Natural killer cell (primary cell): Measurements from ENCODE around the gene CSNK1G1. TPM values are rescaled to one million over a fixed set of nuclear protein-coding genes. Genes with fewer than 3 reads are reported as not detected.

Source experiments
- ATAC-seq, 3 donors: fragments of 150-1000 bp in 2 of 3; fragments of 200-7000 bp in 1 of 3; cut with Tn5 transposase; 1 replicate in 1 of 3; 2 replicates in 2 of 3; pipeline ENCODE4 v1.10.0; 2021; ENCODE audit warnings: mild to moderate bottlenecking in 2 of 3, moderate library complexity in 2 of 3
- DNase-seq, 2 donors: peaks; one replicate each; pipeline versions ENCODE4 v3.0.0 to v3.0.0-alpha.2; 2013 to 2021; ENCODE audit warnings: mixed read lengths in 1 of 2
- H3K27ac ChIP-seq: one replicate; pipeline ENCODE4 v1.5.1; 2013; ENCODE audit warnings: mild to moderate bottlenecking, low read length
- H3K27me3 ChIP-seq: one replicate; pipeline ENCODE4 v1.6.1; 2013; ENCODE audit warnings: low read length; ENCODE audit not compliant: control insufficient read depth, insufficient read depth
- H3K36me3 ChIP-seq: one replicate; pipeline ENCODE4 v1.6.1; 2013; ENCODE audit warnings: low read length; ENCODE audit not compliant: control insufficient read depth, insufficient read depth
- H3K4me1 ChIP-seq: one replicate; pipeline ENCODE4 v1.6.1; 2013; ENCODE audit warnings: low read length; ENCODE audit not compliant: control insufficient read depth, insufficient read depth
- H3K4me3 ChIP-seq: one replicate; pipeline ENCODE4 v1.5.1; 2013; ENCODE audit warnings: low read length
- H3K9me3 ChIP-seq: one replicate; pipeline ENCODE4 v1.6.1; 2013; ENCODE audit warnings: low read length; ENCODE audit not compliant: control insufficient read depth, insufficient read depth
- H3K27ac Mint-ChIP-seq, 2 donors: one replicate each; pipeline ENCODE4 v1.8.0; 2022; ENCODE audit warnings: mild to moderate bottlenecking in 2 of 2, mixed read lengths in 2 of 2, moderate library complexity in 1 of 2
- H3K27me3 Mint-ChIP-seq, 2 donors: one replicate each; pipeline ENCODE4 v1.8.0; 2022; ENCODE audit warnings: low read depth in 2 of 2, mixed read lengths in 2 of 2
- H3K36me3 Mint-ChIP-seq: one replicate; pipeline ENCODE4 v1.8.0; 2022; ENCODE audit warnings: mixed read lengths
- H3K4me1 Mint-ChIP-seq, 2 donors: one replicate each; pipeline ENCODE4 v1.8.0; 2022; ENCODE audit warnings: mixed read lengths in 2 of 2
- H3K4me3 Mint-ChIP-seq: one replicate; pipeline ENCODE4 v1.8.0; 2022; ENCODE audit warnings: mild to moderate bottlenecking, moderate library complexity, mixed read lengths
- H3K9me3 Mint-ChIP-seq, 2 donors: one replicate each; pipeline ENCODE4 v1.8.0; 2022; ENCODE audit warnings: mixed read lengths in 2 of 2
- WGBS: methylation state at CpG from one replicate; pipeline ENCODE4 v1.1.7; 2013; ENCODE audit warnings: missing lambda C conversion rate; ENCODE audit not compliant: insufficient coverage; 5-methylcytosine and 5-hydroxymethylcytosine counted together
- intact Hi-C: fragments of 100-400 bp; cut with micrococcal nuclease; formaldehyde crosslinking; loops from one replicate; pipeline ENCODE4 v1.14.2; 2022
- total RNA-seq, 4 donors: library from RNA; stranded (reverse); fragments of 120-200 nt in 1 of 4; gene quantifications; one replicate each; pipeline versions ENCODE4 v1.2.3 to v1.2.4, GENCODE V29; 2013 to 2022
- TF ChIP-seq, protein P1 (sequence below): fragments of 200-600 bp; IDR thresholded peaks from one replicate; pipeline ENCODE4 v1.8.0; 2022; ENCODE audit warnings: antibody characterized with exemption

Gene CSNK1G1
- total RNA-seq, 3 donors from 2014 or later (not counting 1 experiment from before 2014, with no cell fraction given): 26.2 to 36.8 (median 34.0) TPM

DNA sequence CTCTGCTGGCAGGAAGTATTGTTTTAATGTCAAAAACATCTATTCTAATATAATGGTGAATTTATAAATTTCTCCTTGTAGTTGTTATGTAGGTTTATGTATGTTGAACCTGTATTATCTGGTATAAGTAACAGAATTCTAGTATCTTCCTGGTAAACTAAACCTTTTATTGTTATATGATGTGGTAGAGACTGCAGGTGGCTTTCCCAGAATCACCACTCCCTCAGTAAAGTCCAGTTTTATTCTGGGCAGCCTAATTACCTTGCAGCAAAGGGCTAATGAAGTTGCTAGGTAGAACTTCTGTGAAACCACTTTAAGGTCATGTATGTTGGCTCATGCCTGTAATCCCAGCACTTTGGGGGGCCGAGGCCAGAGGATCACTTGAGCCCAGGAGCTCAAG lies 15.6 kb downstream of the CSNK1G1 start:
- Mint-ChIP-seq H3K9me3 (no peaks in the 10 kb centered on the region), H3K4me3 (no peak overlapping the region), H3K36me3 (no peaks in the 10 kb centered on the region), H3K27me3 (no peaks in the 10 kb centered on the region), H3K4me1 (peaks cover 15 to 34% of the 10 kb centered on the region in 2 donors), H3K27ac (no peak overlapping the region)
- no peaks in the 10 kb centered on the region for H3K9me3 ChIP-seq
- no peak overlapping the region for H3K27ac ChIP-seq
- intact Hi-C loops: no loop called here
- no peak for DNase-seq
- no peak overlapping the region for H3K4me3 ChIP-seq
- no peaks in the 10 kb centered on the region for H3K27me3 ChIP-seq
- peaks cover 16% of the 10 kb centered on the region for H3K36me3 ChIP-seq
- WGBS: 97% methylated on average over 1 of the region's 1 CpG
- no peaks in the 10 kb centered on the region for H3K4me1 ChIP-seq
- ATAC-seq: no peak
- TF ChIP-seq, protein P1, sequence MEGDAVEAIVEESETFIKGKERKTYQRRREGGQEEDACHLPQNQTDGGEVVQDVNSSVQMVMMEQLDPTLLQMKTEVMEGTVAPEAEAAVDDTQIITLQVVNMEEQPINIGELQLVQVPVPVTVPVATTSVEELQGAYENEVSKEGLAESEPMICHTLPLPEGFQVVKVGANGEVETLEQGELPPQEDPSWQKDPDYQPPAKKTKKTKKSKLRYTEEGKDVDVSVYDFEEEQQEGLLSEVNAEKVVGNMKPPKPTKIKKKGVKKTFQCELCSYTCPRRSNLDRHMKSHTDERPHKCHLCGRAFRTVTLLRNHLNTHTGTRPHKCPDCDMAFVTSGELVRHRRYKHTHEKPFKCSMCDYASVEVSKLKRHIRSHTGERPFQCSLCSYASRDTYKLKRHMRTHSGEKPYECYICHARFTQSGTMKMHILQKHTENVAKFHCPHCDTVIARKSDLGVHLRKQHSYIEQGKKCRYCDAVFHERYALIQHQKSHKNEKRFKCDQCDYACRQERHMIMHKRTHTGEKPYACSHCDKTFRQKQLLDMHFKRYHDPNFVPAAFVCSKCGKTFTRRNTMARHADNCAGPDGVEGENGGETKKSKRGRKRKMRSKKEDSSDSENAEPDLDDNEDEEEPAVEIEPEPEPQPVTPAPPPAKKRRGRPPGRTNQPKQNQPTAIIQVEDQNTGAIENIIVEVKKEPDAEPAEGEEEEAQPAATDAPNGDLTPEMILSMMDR: no peak

DNA sequence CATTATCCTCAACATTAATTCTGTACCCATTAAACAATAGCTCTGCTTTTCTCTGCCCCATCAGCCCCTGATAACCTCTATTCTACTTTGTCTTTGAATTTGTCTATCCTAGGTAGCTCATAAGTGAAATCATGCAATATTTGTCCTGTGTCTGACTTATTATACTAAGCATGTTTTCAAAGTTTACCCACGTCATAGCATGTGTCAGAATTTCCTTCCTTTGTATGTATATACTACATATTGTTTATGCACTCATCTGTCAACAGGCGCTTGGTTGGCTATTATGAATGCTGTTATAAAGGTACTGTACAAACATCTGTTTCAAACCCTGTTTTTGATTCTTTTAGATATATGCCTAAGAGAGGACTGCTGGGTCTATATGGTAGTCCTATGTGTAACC lies 18.2 kb downstream of the CSNK1G1 start:
- H3K4me3 Mint-ChIP-seq: no peak overlapping the region
- WGBS: no CpG with 5 or more reads among the region's 2 CpGs
- Histone ChIP-seq H3K27me3 (no peaks in the 10 kb centered on the region), H3K36me3 (peaks cover 16% of the 10 kb centered on the region), H3K27ac (no peak overlapping the region), H3K4me1 (no peaks in the 10 kb centered on the region), H3K9me3 (no peaks in the 10 kb centered on the region), H3K4me3 (no peak overlapping the region)
- H3K9me3 Mint-ChIP-seq: no peaks in the 10 kb centered on the region
- no peaks in the 10 kb centered on the region for H3K36me3 Mint-ChIP-seq
- intact Hi-C loops: no loop called here
- H3K27ac Mint-ChIP-seq: no peak overlapping the region
- TF ChIP-seq, protein P1: no peak
- peaks cover 14 to 26% of the 10 kb centered on the region in 2 donors for H3K4me1 Mint-ChIP-seq
- H3K27me3 Mint-ChIP-seq: no peaks in the 10 kb centered on the region
- no peak for ATAC-seq
- no peak for DNase-seq

- ATAC-seq (no peak), DNase-seq (peak in 1 of 2 donors; percentile 60)
- Histone ChIP-seq H3K27me3 (no peaks in the 10 kb centered on the region), H3K4me3 (no peak overlapping the region), H3K9me3 (no peaks in the 10 kb centered on the region), H3K27ac (no peak overlapping the region), H3K36me3 (peaks cover 2% of the 10 kb centered on the region), H3K4me1 (no peaks in the 10 kb centered on the region)
- Mint-ChIP-seq H3K27me3 (no peaks in the 10 kb centered on the region), H3K4me1 (peaks cover 14 to 17% of the 10 kb centered on the region in 2 donors), H3K27ac (peak overlapping the region; percentile 5 to 28), H3K36me3 (no peaks in the 10 kb centered on the region), H3K9me3 (no peaks in the 10 kb centered on the region), H3K4me3 (no peak overlapping the region)
- WGBS: 87% methylated on average over 9 of the region's 9 CpGs
- TF ChIP-seq, protein P1: no peak
- intact Hi-C loops: no loop called here
These were observed 21.7 kb downstream of the CSNK1G1 start for GRCh38 chr15:64333986-64334929.
